Measurements from ENCODE around the gene PYROXD2.

The PYROXD2 gene

GRCh38 chr10:98377536-98377935 lies 37.4 kb downstream of the PYROXD2 start:
- TF ChIP-seq REST (IDR thresholded peaks at IDR 0.05; ENCODE audit: low read depth) (no peak), TAF1 (IDR thresholded peaks at IDR 0.05; ENCODE audit: low read depth) (no peak), RAD21 (IDR thresholded peaks at IDR 0.05; ENCODE audit: low read depth) (no peak), TEAD4 (IDR thresholded peaks at IDR 0.05) (no peak), CEBPB (IDR thresholded peaks at IDR 0.05) (no peak), EGR1 (IDR thresholded peaks at IDR 0.05) (no peak), CREB1 (IDR thresholded peaks at IDR 0.05; ENCODE audit: low read depth) (no peak), ZBTB7A (IDR thresholded peaks at IDR 0.05; ENCODE audit: low read depth) (no peak), YY1 (IDR thresholded peaks at IDR 0.05; ENCODE audit: low read depth) (no peak), FOXM1 (IDR thresholded peaks at IDR 0.05; ENCODE audit: borderline replicate concordance, low read depth) (no peak), USF1 (IDR thresholded peaks at IDR 0.05) (no peak)
- TF ChIP-seq, protein P1, sequence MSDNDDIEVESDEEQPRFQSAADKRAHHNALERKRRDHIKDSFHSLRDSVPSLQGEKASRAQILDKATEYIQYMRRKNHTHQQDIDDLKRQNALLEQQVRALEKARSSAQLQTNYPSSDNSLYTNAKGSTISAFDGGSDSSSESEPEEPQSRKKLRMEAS (IDR thresholded peaks at IDR 0.05), result no peak

DNA sequence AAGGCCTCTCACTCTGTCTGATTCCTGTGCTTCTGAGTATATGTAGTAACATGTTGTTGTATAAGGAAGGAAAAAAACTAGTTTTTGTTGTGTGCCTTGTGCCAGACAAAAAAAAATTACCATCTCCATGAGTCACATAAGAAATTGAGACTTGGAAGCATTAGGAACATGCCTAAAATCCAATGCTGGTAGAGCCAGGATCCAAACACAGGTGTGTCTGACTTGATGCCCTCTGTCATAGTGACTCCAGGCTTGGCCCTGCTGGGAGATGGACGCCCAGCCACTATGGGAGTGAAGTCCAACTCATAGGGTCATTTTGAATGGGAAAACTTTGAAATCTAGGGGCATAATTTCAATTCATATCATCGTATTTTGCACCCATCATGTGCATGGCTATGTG lies 38.0 kb downstream of the PYROXD2 start:
- TF ChIP-seq TAF1 (IDR thresholded peaks at IDR 0.05; ENCODE audit: low read depth), result no peak
- no peak for TF ChIP-seq REST (IDR thresholded peaks at IDR 0.05; ENCODE audit: low read depth)
- no peak for TF ChIP-seq EGR1 (IDR thresholded peaks at IDR 0.05)
- TF ChIP-seq, protein P1 (IDR thresholded peaks at IDR 0.05), result no peak
- TF ChIP-seq TCF12 (IDR thresholded peaks at IDR 0.05; ENCODE audit: low read depth), result no peak
- TF ChIP-seq CEBPB (IDR thresholded peaks at IDR 0.05), result no peak
- no peak for TF ChIP-seq FOXM1 (IDR thresholded peaks at IDR 0.05; ENCODE audit: borderline replicate concordance, low read depth)
- TF ChIP-seq CREB1 (IDR thresholded peaks at IDR 0.05; ENCODE audit: low read depth), result no peak
- TF ChIP-seq RAD21 (IDR thresholded peaks at IDR 0.05; ENCODE audit: low read depth), result no peak

DNA sequence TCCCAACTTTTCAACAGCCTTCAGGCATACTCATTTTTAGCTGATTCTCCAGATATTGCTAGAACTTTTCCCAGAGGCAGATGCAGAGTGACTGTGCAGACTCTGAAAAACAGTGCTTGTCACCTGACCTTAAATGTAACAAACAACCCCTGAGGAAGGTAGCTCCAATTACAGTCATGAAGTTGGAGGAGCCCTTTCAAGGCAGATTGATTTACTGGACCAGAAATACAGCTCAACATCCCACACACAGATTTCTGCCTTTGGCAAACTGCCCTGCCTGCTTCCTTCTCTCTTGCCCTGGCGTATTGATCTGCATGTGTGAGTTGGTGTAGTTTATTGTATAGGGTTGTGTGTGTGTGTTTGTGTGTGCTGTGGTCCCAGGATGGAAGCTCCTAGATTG lies 38.5 kb downstream of the PYROXD2 start:
- no peak for TF ChIP-seq TEAD4 (IDR thresholded peaks at IDR 0.05)
- TF ChIP-seq USF1 (IDR thresholded peaks at IDR 0.05), result peak; percentile 66
- peak; percentile 56 for TF ChIP-seq NFIC (IDR thresholded peaks at IDR 0.05)

DNA sequence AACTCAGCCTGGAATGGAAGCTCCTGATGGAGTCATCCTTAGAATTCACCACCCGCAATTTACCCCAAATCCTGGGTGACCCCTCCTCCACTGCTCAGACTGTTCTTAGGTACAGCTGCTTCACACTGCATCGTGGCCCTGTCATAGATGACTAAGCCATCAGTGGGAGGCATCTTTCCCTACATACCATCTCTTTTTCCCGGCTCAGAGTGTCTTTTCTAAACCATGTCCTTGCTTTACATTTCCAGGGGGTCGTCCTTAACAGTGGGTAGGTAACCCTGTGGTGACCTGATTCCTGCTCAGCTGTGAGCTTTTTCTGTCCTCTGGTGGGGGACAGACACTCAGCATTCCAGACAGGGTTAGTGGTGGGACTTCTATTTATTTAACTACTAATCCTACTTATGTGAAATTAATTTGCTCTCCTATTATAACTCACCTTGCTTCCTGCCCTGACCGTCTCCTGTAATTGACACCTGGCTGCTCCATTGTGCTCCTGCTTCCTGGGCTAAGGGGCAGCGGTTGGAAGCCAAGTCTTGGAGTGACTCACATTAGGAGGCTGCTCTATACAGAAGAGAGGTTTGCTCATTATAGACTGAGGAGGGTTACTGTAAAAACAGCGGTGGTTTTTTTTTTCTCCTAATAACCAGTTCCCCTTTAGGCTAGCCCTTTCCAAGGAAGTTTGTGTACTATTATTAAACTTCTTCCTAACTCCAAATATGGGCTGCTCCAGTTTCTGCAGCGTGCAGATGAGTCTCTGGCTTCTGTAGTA lies 40.6 kb downstream of the PYROXD2 start:
- TF ChIP-seq EGR1 (IDR thresholded peaks at IDR 0.05) (no peak), RAD21 (IDR thresholded peaks at IDR 0.05; ENCODE audit: low read depth) (no peak), TEAD4 (IDR thresholded peaks at IDR 0.05) (no peak), TCF12 (IDR thresholded peaks at IDR 0.05; ENCODE audit: low read depth) (no peak), USF1 (IDR thresholded peaks at IDR 0.05) (no peak), EP300 (IDR thresholded peaks at IDR 0.05; ENCODE audit: borderline replicate concordance) (no peak), FOXM1 (IDR thresholded peaks at IDR 0.05; ENCODE audit: borderline replicate concordance, low read depth) (no peak), REST (IDR thresholded peaks at IDR 0.05; ENCODE audit: low read depth) (no peak), ZBTB7A (IDR thresholded peaks at IDR 0.05; ENCODE audit: low read depth) (no peak), CEBPB (IDR thresholded peaks at IDR 0.05) (no peak), CREB1 (IDR thresholded peaks at IDR 0.05; ENCODE audit: low read depth) (no peak)
- TF ChIP-seq, protein P1 (IDR thresholded peaks at IDR 0.05), result no peak
